Loucy (cell line): ENCODE results near the gene TECPR2.

Experiments
- EZH2phosphoT487 ChIP-seq: fragments of 200-600 bp; IDR thresholded peaks from 2 replicates; pipeline ENCODE4 v1.6.1; 2018; ENCODE audit warnings: antibody characterized with exemption, mild to moderate bottlenecking, moderate library complexity, borderline replicate concordance
- TF ChIP-seq, protein P1 (sequence below): fragments of 200-600 bp; sonication (generic); conservative IDR thresholded peaks from 2 replicates; pipeline ENCODE4 v1.5.1; 2014; ENCODE audit warnings: mild to moderate bottlenecking, antibody characterized with exemption, low read length

DNA sequence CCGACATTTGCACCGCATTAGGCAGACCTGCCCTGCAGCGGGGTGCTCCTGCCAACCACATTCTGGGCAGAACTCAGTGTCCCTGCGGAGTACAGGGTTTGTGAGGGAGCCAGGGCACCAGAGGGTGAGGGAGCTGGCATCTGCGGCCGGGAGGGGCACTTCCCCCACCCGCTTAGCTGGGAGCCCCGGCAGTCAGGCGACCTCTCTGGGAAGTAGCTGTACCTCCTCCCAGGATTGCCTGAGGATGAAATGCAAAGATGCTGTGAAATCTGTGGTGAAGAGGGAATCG lies 88.3 kb downstream of the TECPR2 start:
- TF ChIP-seq, protein P1, sequence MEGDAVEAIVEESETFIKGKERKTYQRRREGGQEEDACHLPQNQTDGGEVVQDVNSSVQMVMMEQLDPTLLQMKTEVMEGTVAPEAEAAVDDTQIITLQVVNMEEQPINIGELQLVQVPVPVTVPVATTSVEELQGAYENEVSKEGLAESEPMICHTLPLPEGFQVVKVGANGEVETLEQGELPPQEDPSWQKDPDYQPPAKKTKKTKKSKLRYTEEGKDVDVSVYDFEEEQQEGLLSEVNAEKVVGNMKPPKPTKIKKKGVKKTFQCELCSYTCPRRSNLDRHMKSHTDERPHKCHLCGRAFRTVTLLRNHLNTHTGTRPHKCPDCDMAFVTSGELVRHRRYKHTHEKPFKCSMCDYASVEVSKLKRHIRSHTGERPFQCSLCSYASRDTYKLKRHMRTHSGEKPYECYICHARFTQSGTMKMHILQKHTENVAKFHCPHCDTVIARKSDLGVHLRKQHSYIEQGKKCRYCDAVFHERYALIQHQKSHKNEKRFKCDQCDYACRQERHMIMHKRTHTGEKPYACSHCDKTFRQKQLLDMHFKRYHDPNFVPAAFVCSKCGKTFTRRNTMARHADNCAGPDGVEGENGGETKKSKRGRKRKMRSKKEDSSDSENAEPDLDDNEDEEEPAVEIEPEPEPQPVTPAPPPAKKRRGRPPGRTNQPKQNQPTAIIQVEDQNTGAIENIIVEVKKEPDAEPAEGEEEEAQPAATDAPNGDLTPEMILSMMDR, result no peak
- TF ChIP-seq EZH2phosphoT487, result no peak
